GM12892 (cell line): Measurements from ENCODE around the gene PHF12.

ENCODE experiments used
- POLR2A ChIP-seq: IDR thresholded peaks from 2 replicates; pipeline ENCODE4 v1.6.1; 2011; ENCODE audit warnings: low read depth, low read length, control low read depth
- POLR2AphosphoS5 ChIP-seq: IDR thresholded peaks from 2 replicates; pipeline ENCODE4 v1.6.1; 2011; ENCODE audit warnings: low read depth, low read length, control low read depth
- TAF1 ChIP-seq: IDR thresholded peaks from 2 replicates; pipeline ENCODE4 v1.6.1; 2011; ENCODE audit warnings: low read depth, mild to moderate bottlenecking, control low read depth, low read length, borderline replicate concordance

DNA sequence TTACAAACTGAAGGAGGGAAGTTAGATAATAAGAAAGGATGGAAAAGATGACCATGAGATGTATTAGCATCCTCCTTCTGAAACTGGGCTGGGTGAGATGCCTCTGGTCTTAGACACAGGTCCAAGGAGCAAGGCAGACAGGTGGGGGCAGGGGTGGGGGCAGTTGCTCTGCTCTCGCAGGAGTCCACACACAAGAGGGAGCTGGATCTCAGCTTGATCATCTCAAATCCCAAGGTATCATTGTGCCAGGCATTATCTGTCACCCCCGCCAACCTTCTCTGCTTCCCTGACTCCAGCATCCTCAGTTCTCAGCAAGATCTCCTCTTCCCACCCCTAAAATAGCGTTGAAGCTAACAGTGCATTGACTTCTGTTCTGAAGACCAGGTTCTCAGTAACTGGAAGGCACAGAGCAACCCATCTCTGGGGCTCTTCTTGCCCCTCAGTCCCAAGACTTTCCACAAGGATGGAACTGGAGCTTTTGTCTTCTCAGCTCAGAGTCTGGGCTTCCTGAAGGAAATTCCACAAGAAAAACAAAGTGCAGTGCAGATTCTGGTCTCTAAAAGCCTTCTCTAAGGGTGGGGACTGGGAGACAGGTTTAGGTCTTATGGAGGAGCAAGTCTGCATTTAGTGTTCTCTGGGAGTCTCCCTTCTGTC lies 55.4 kb downstream of the PHF12 start:
- no peak for TF ChIP-seq POLR2A
- TF ChIP-seq TAF1 = no peak
- no peak; the same call in 1 of the 2 replicates for TF ChIP-seq POLR2AphosphoS5
